GM19328 (cell line): Measurements from ENCODE around the gene SOX13.

Experiments used
- ATAC-seq: cut with Tn5 transposase; IDR thresholded peaks from one replicate; pipeline ENCODE4 v1.9.1; 2021; ENCODE audit warnings: mild to moderate bottlenecking, moderate library complexity; ENCODE audit not compliant: unreplicated experiment

The SOX13 gene

GRCh38 chr1:204059970-204060369, 12.9 kb upstream of the SOX13 start:
- ATAC-seq, result no peak

- no peak for ATAC-seq
Measured at GRCh38 chr1:204062106-204062505, 10.8 kb upstream of the SOX13 start.

GRCh38 chr1:204065174-204065985, 7.5 kb upstream of the SOX13 start:
- ATAC-seq, result no peak

- no peak for ATAC-seq
Measured at GRCh38 chr1:204065986-204066300, 7.0 kb upstream of the SOX13 start.

DNA sequence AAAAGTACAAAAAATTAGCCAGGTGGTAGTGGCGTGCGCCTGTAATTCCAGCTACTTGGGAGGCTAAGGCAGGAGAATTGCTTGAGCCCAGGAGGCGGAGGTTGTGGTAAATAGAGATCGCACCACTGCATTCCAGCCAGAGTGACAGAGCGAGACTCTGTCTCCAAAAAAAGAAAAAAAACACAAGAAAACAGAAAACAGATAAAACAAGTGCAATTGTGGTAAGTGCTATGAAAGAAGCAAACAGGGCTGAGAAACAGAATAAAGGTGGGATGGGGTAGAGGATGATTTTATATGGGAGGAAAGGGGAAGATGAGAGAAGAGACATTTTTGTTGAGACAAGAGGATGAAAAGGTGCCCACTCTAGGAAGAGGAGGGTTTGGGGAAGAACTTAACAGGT, 5.0 kb upstream of the SOX13 start:
- ATAC-seq, result no peak

GRCh38 chr1:204069887-204070286, 3.0 kb upstream of the SOX13 start:
- no peak for ATAC-seq

DNA sequence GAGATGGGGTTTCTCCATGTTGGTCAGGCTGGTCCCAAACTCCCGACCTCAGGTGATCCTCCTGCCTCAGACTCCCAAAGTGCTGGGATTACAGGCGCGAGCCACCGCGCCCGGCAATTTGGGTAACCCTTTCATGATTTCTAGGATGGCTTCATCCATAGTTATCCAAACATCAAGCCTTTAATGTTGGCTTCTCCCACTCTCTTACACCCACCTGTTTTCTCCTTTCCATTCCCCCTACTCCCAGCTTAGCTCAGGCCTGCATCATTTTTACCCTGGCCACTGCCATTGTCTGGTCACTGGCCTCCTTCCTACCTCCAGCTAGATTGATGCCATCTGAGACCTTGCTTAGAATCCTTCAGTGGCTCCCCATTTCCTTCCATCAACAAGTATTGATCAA, 2.0 kb upstream of the SOX13 start:
- ATAC-seq, result no peak

- no peak for ATAC-seq
Measured at GRCh38 chr1:204073837-204074273, 940 bp downstream of the SOX13 start.

GRCh38 chr1:204074274-204075138, 1.6 kb downstream of the SOX13 start:
- no peak for ATAC-seq

DNA sequence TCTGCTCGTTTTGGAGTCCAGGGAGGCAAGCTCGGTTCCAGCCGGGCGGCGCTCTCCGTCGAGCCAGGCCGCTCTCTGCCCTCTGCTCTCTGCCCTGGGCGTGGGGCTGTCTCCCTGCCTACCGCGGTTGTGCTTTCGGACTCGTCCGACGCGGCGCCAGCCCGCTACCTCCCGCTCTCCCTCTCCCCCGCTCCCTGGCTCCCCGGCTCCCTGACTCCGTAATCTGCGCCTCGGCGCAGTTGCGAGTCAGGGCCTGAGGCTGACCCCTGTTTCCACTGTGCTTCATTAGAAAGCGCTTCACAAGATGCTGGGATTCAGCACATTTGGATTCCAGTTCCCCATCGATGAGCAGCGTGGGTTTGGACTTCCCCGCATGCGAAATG, 2.2 kb downstream of the SOX13 start:
- no peak for ATAC-seq

- ATAC-seq, result no peak
Measured at GRCh38 chr1:204075890-204076846, 3.3 kb downstream of the SOX13 start.

GRCh38 chr1:204076891-204077290, 4.0 kb downstream of the SOX13 start:
- ATAC-seq, result no peak

GRCh38 chr1:204077979-204078696, 5.2 kb downstream of the SOX13 start:
- no peak for ATAC-seq

- ATAC-seq, result no peak
Measured at GRCh38 chr1:204079608-204079999, 6.7 kb downstream of the SOX13 start.

GRCh38 chr1:204080163-204080903, 7.4 kb downstream of the SOX13 start:
- no peak for ATAC-seq

GRCh38 chr1:204081164-204081790, 8.4 kb downstream of the SOX13 start:
- no peak for ATAC-seq

DNA sequence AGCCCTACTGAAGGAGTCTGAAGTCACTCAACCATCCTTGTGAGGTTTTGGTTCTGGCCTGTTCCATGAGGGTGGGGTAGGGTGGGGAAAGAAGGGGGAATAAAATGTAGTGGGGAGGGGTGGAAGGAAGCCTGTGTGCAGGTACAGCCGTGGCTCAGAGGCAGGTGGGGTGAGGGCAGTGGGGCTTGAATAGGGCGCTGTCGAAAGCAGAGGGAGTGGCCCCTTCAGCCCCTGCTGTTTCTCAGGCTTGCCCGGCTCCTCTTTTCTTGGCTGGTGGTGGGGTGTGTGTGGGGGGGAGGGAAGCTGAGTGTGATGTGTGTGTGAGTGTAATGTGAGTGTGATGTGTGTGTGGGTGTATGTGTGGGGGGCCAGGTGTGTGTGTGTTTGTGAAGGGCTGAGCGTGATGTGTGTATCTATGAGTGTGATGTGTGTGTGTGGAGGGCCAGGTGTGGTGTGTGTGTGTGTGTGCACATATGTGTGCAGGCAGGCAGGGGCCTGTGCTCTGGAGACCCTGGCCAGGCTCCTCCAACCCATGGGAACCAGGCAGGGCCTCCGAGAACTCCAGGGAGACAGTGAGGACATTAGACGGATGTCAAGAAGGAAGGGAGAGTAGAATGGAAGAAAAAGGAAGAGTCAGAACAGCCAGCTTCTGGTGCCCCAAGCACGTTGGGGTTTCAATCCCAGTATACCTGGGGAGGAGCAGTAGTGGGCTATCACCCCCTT, 9.0 kb downstream of the SOX13 start:
- ATAC-seq, result no peak

DNA sequence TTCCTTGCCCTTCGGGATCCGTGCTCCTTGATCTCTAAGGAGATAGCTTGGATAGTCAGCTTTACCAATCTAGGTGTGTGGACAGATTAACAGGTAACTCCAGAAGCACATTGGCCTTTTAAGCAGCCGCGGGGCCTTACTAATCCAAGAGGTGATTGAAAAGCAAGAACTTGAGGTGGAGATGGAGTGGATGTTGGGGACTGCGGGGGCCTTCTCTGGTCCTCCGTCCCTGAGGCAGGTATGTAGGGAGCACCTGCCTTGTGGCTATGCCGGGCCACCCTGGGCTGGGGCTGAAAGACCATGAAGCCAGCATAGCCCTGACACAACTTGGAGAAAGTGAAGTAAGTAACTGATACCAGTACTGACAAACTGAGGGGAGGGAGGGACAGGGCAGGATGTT, 10.6 kb downstream of the SOX13 start:
- no peak for ATAC-seq
